Panc1 (cell line): ENCODE results near the gene DUSP11.
A peak's percentile ranks its signal among the peaks of the same experiment; 100 is the strongest.

Experiments used
- CTCF ChIP-seq: fragments of 450-650 bp; IDR thresholded peaks from 2 replicates; pipeline ENCODE4 v1.5.1; 2017; ENCODE audit warnings: mild to moderate bottlenecking
- POLR2AphosphoS5 ChIP-seq: IDR thresholded peaks from 2 replicates; pipeline ENCODE4 v1.6.1; 2012; ENCODE audit warnings: mild to moderate bottlenecking, low read depth, low read length, moderate library complexity
- REST ChIP-seq, 2 experiments: IDR thresholded peaks; 2 replicates each; pipeline ENCODE4 v1.6.1; 2011 to 2012; ENCODE audit warnings: low read depth in 2 of 2, control low read depth in 1 of 2, low read length in 1 of 2, mild to moderate bottlenecking in 1 of 2, moderate library complexity in 1 of 2; ENCODE audit not compliant: insufficient read depth in 1 of 2

DNA sequence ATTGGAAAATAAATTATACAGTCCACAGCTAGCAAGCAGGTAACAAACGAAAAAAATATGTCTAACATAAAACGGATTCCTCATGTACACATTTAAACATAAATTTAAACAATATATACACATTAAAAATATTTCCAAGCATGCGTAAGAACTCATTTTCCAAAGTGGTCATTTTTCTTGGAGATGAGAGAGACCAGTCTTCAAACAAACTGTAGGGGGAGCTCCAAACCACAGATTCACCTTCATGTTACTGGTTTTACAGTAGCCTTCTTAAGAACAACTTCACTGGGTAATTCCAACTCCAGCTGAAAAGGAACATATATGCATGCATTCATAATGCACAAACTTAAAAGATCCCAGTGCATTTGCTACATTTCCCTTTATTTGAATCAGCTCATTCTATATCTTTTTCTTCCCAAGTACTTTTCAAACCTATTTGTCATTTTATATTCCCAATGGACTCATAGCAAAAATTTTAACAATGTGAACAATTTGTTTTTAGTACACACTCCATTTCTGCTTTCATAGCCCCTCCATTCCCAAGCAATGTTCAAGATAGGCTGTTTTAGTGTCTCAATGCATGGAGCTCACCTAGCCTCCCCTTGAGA, 44.1 kb upstream of the DUSP11 start:
- TF ChIP-seq CTCF (peak; percentile 80; the same call in 1 of the 2 replicates), POLR2AphosphoS5 (no peak), REST (IDR thresholded peaks at IDR 0.05; ENCODE audit: insufficient read depth in 1 of 2, low read depth in 2 of 2, low read length in 1 of 2) (no peak)
